Ishikawa (cell line): ENCODE data around the gene NLGN1.

Experiments used
- CREB1 ChIP-seq: IDR thresholded peaks from 2 replicates; pipeline ENCODE4 v1.6.1; 2012; ENCODE audit warnings: low read depth
- FOXM1 ChIP-seq: IDR thresholded peaks from 2 replicates; pipeline ENCODE4 v1.6.1; 2012; ENCODE audit warnings: low read depth, borderline replicate concordance
- RAD21 ChIP-seq: IDR thresholded peaks from 2 replicates; pipeline ENCODE4 v1.6.1; 2012; ENCODE audit warnings: low read depth
- TAF1 ChIP-seq: IDR thresholded peaks from 2 replicates; pipeline ENCODE4 v1.6.1; 2012; ENCODE audit warnings: low read depth, mild to moderate bottlenecking
- TCF12 ChIP-seq: IDR thresholded peaks from 2 replicates; pipeline ENCODE4 v1.6.1; 2012; ENCODE audit warnings: low read depth
- TF ChIP-seq, protein P1 (sequence below): IDR thresholded peaks from 2 replicates; pipeline ENCODE4 v1.6.1; 2012
- TF ChIP-seq, protein P2 (sequence below): IDR thresholded peaks from 2 replicates; pipeline ENCODE4 v1.6.1; 2012; ENCODE audit warnings: low read depth, mild to moderate bottlenecking

DNA sequence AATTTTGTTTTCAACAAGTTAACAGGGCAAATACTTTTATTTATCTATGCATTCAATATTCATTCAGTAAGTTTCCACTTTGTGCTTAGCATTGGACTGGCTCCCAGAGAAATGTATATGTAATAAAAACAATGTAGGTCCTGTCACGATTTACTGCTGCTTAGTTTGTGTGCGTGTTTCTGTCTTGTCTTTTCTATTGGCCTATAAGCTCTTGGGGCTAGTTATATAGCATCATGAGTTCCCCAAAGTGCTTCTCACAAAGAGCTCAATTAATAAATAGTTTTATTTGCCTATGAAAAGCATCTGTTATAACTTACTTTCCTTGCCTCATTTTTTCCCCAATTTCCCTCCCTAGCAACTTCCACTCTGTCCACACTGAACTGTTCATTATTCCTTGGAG is 794.9 kb downstream of the NLGN1 start:
- TF ChIP-seq, protein P1, sequence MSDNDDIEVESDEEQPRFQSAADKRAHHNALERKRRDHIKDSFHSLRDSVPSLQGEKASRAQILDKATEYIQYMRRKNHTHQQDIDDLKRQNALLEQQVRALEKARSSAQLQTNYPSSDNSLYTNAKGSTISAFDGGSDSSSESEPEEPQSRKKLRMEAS, result no peak
- TF ChIP-seq TCF12 (no peak), CREB1 (no peak), TAF1 (no peak), RAD21 (no peak), FOXM1 (no peak)
- TF ChIP-seq, protein P2, sequence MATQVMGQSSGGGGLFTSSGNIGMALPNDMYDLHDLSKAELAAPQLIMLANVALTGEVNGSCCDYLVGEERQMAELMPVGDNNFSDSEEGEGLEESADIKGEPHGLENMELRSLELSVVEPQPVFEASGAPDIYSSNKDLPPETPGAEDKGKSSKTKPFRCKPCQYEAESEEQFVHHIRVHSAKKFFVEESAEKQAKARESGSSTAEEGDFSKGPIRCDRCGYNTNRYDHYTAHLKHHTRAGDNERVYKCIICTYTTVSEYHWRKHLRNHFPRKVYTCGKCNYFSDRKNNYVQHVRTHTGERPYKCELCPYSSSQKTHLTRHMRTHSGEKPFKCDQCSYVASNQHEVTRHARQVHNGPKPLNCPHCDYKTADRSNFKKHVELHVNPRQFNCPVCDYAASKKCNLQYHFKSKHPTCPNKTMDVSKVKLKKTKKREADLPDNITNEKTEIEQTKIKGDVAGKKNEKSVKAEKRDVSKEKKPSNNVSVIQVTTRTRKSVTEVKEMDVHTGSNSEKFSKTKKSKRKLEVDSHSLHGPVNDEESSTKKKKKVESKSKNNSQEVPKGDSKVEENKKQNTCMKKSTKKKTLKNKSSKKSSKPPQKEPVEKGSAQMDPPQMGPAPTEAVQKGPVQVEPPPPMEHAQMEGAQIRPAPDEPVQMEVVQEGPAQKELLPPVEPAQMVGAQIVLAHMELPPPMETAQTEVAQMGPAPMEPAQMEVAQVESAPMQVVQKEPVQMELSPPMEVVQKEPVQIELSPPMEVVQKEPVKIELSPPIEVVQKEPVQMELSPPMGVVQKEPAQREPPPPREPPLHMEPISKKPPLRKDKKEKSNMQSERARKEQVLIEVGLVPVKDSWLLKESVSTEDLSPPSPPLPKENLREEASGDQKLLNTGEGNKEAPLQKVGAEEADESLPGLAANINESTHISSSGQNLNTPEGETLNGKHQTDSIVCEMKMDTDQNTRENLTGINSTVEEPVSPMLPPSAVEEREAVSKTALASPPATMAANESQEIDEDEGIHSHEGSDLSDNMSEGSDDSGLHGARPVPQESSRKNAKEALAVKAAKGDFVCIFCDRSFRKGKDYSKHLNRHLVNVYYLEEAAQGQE, result no peak
